ENCODE measurements around the gene KRT40. TPM values are rescaled to one million over a fixed set of nuclear protein-coding genes. Genes with fewer than 3 reads are reported as not detected.

Gene KRT40
- total and polyA plus RNA-seq, 2 donors (not counting 1 experiment from before 2014, with no cell fraction given) = not detected

- Mint-ChIP-seq H3K27ac (no peak overlapping the region), H3K4me1 (no peaks in the 10 kb centered on the region), H3K4me3 (no peak overlapping the region), H3K27me3 (peaks cover 40% of the 10 kb centered on the region), H3K9me3 (ENCODE audit: insufficient read depth) (no peaks in the 10 kb centered on the region)
- Histone ChIP-seq H3K4me1 (ENCODE audit: control insufficient read depth in 2 of 2, insufficient read depth in 2 of 2, low read length in 2 of 2) (no peaks in the 10 kb centered on the region), H3K9ac (ENCODE audit: low read length) (no peak overlapping the region), H3K79me2 (ENCODE audit: control insufficient read depth, insufficient read depth, low read length) (no peaks in the 10 kb centered on the region), H4K20me1 (ENCODE audit: control insufficient read depth, insufficient read depth, low read length, poor library complexity, severe bottlenecking) (no peaks in the 10 kb centered on the region), H3K27ac (ENCODE audit: low read length in 2 of 2) (no peak overlapping the region), H3K4me2 (replicated peaks; ENCODE audit: low read depth, low read length, poor library complexity, severe bottlenecking) (no peak overlapping the region), H3K36me3 (replicated peaks in 1 of 2; ENCODE audit: control extremely low read depth in 1 of 2, control insufficient read depth in 1 of 2, extremely low read depth in 1 of 2, insufficient read depth in 2 of 2, low read length in 1 of 2) (no peaks in the 10 kb centered on the region), H2AFZ (ENCODE audit: insufficient read depth, low read depth, low read length, poor library complexity, severe bottlenecking) (no peak overlapping the region), H3K9me3 (ENCODE audit: control extremely low read depth in 1 of 3, control insufficient read depth in 2 of 3, insufficient read depth in 1 of 3, low read length in 2 of 3) (no peaks in the 10 kb centered on the region), H3K27me3 (replicated peaks in 1 of 4; ENCODE audit: control extremely low read depth in 1 of 4, control insufficient read depth in 3 of 4, insufficient read depth in 4 of 4, low read length in 3 of 4) (peaks cover 0 to 9% (median 7%) of the 10 kb centered on the region in 4 experiments), H3K4me3 (ENCODE audit: control extremely low read depth in 1 of 5, extremely low read depth in 1 of 5, insufficient read depth in 1 of 5, low read depth in 2 of 5, low read length in 4 of 5) (no peak overlapping the region)
- CTCF ChIA-PET = no interaction called here
- intact Hi-C loops (cut with micrococcal nuclease) = no loop called here
- ATAC-seq (ENCODE audit: low read depth) (no peak), DNase-seq (no peak)
- TF ChIP-seq EZH2 (IDR thresholded peaks at IDR 0.05; ENCODE audit: borderline replicate concordance, insufficient read depth, low read depth, low read length, poor library complexity, severe bottlenecking) = no peak
- 100% methylated on average over 3 of the region's 8 CpGs for WGBS (ENCODE audit: insufficient coverage)
- POLR2A ChIA-PET = no interaction called here
Observed at GRCh38 chr17:40956401-40957254, 27.5 kb downstream of the KRT40 start.

- no peaks in the 10 kb centered on the region for H3K9me3 ChIP-seq (ENCODE audit: control extremely low read depth in 1 of 3, control insufficient read depth in 2 of 3, insufficient read depth in 1 of 3, low read length in 2 of 3)
- H4K20me1 ChIP-seq (ENCODE audit: control insufficient read depth, insufficient read depth, low read length, poor library complexity, severe bottlenecking) = no peaks in the 10 kb centered on the region
- no peaks in the 10 kb centered on the region for H3K9me3 Mint-ChIP-seq (ENCODE audit: insufficient read depth)
- no peaks in the 10 kb centered on the region for H3K4me1 Mint-ChIP-seq
- TF ChIP-seq, protein P1, sequence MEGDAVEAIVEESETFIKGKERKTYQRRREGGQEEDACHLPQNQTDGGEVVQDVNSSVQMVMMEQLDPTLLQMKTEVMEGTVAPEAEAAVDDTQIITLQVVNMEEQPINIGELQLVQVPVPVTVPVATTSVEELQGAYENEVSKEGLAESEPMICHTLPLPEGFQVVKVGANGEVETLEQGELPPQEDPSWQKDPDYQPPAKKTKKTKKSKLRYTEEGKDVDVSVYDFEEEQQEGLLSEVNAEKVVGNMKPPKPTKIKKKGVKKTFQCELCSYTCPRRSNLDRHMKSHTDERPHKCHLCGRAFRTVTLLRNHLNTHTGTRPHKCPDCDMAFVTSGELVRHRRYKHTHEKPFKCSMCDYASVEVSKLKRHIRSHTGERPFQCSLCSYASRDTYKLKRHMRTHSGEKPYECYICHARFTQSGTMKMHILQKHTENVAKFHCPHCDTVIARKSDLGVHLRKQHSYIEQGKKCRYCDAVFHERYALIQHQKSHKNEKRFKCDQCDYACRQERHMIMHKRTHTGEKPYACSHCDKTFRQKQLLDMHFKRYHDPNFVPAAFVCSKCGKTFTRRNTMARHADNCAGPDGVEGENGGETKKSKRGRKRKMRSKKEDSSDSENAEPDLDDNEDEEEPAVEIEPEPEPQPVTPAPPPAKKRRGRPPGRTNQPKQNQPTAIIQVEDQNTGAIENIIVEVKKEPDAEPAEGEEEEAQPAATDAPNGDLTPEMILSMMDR (IDR thresholded peaks at IDR 0.05) = no peak
- TF ChIP-seq EZH2 (IDR thresholded peaks at IDR 0.05; ENCODE audit: borderline replicate concordance, insufficient read depth, low read depth, low read length, poor library complexity, severe bottlenecking) = no peak
- no peak for DNase-seq
- peaks cover 49% of the 10 kb centered on the region for H3K27me3 Mint-ChIP-seq
- H3K4me1 ChIP-seq (ENCODE audit: control insufficient read depth in 2 of 2, insufficient read depth in 2 of 2, low read length in 2 of 2) = no peaks in the 10 kb centered on the region
- no peak overlapping the region for H2AFZ ChIP-seq (ENCODE audit: insufficient read depth, low read depth, low read length, poor library complexity, severe bottlenecking)
- H3K4me3 Mint-ChIP-seq = no peak overlapping the region
- H3K27ac ChIP-seq (ENCODE audit: low read length in 2 of 2) = no peak overlapping the region
- intact Hi-C loops (cut with micrococcal nuclease) = no loop called here
- H3K4me3 ChIP-seq (ENCODE audit: control extremely low read depth in 1 of 5, extremely low read depth in 1 of 5, insufficient read depth in 1 of 5, low read depth in 2 of 5, low read length in 4 of 5) = no peak overlapping the region
- no peaks in the 10 kb centered on the region for H3K36me3 ChIP-seq (replicated peaks in 1 of 2; ENCODE audit: control extremely low read depth in 1 of 2, control insufficient read depth in 1 of 2, extremely low read depth in 1 of 2, insufficient read depth in 2 of 2, low read length in 1 of 2)
- peaks cover 0 to 18% (median 9%) of the 10 kb centered on the region in 4 experiments for H3K27me3 ChIP-seq (replicated peaks in 1 of 4; ENCODE audit: control extremely low read depth in 1 of 4, control insufficient read depth in 3 of 4, insufficient read depth in 4 of 4, low read length in 3 of 4)
- H3K4me2 ChIP-seq (replicated peaks; ENCODE audit: low read depth, low read length, poor library complexity, severe bottlenecking) = no peak overlapping the region
- no peaks in the 10 kb centered on the region for H3K79me2 ChIP-seq (ENCODE audit: control insufficient read depth, insufficient read depth, low read length)
- no CpG with 5 or more reads among the region's 2 CpGs for WGBS (ENCODE audit: insufficient coverage)
- H3K9ac ChIP-seq (ENCODE audit: low read length) = no peak overlapping the region
- ChIA-PET POLR2A (no interaction called here), CTCF (interaction anchor here (0.7 to 2.3 kb wide), 2 partner anchors 8 to 18 kb away, joined by 4 to 7 read pairs; no protein-coding TSS in a partner anchor)
- ATAC-seq (ENCODE audit: low read depth) = no peak
- H3K27ac Mint-ChIP-seq = no peak overlapping the region
Observed at GRCh38 chr17:40953881-40954280, 30.2 kb downstream of the KRT40 start.
